ENCODE data around the gene ABCA13. TPM values are rescaled to one million over a fixed set of nuclear protein-coding genes. Genes with fewer than 3 reads are reported as not detected.
A peak's percentile ranks its signal among the peaks of the same experiment; 100 is the strongest.

ABCA13 gene
- total RNA-seq, 6 experiments from 2014 or later: 0.43 to 2.6 (median 0.84) TPM

- no peaks in the 10 kb centered on the region for H3K9me3 ChIP-seq
- intact Hi-C loops (cut with DNase I): no loop called here
- no peak for TF ChIP-seq CTCF (IDR thresholded peaks at IDR 0.05)
- TF ChIP-seq POLR2A (IDR thresholded peaks at IDR 0.05): no peak
- DNase-seq: no peak
- no peaks in the 10 kb centered on the region for H3K27me3 ChIP-seq
- ATAC-seq: no peak
- H3K36me3 ChIP-seq: no peaks in the 10 kb centered on the region
- H3K4me1 ChIP-seq: no peaks in the 10 kb centered on the region
- no peak overlapping the region for H3K27ac ChIP-seq
- no peak overlapping the region for H3K4me3 ChIP-seq
- WGBS (ENCODE audit: insufficient coverage, low coverage, low lambda C conversion rate, missing lambda C conversion rate): 83% methylated on average over 1 of the region's 1 CpG
These were observed 250.1 kb downstream of the ABCA13 start for GRCh38 chr7:48421357-48421756.

GRCh38 chr7:48424731-48425130, 253.5 kb downstream of the ABCA13 start:
- Histone ChIP-seq H3K4me1 (no peaks in the 10 kb centered on the region), H3K27ac (no peak overlapping the region), H3K9me3 (no peaks in the 10 kb centered on the region), H3K27me3 (no peaks in the 10 kb centered on the region), H3K4me3 (no peak overlapping the region), H3K36me3 (no peaks in the 10 kb centered on the region)
- ATAC-seq: peak; percentile 40 to 64 (median 52)
- intact Hi-C loops (cut with DNase I): no loop called here
- WGBS (ENCODE audit: insufficient coverage, low coverage, low lambda C conversion rate, missing lambda C conversion rate): 15% methylated on average over 3 of the region's 3 CpGs
- no peak for DNase-seq
- peak; percentile 23 to 51 (median 43) for TF ChIP-seq CTCF (IDR thresholded peaks at IDR 0.05)
- no peak for TF ChIP-seq POLR2A (IDR thresholded peaks at IDR 0.05)

DNA sequence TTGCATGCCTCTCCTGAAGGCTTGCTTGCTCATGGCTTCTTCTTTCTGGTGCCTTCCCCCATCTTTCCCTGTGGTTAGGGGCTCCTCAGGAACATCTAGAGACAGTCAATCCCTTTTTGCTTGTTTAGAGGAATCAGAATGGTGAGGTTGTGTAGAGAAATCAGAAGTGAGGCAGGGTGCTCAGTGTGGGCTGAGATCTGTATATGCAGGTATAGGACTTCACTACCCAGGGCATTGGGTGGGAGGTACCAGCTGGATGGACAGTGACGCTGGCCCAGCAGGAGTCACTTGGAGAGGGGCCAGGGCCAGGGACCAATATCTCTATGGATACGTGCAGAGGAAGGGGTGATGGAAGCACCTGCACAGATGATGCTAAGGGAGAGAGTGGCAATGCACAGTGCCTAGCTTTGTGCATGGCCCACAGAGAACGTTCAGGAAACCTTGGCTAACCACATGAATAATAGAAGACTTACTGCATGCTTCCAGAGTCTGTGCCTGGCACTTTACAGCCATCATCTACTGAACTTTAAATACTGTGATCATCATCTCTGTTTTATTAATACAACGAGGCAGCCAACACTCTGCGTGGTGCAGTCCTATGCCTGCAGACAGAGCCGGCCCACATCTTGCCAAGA, 255.2 kb downstream of the ABCA13 start:
- H3K27ac ChIP-seq: no peak overlapping the region
- intact Hi-C loops (cut with DNase I): no loop called here
- no peaks in the 10 kb centered on the region for H3K9me3 ChIP-seq
- H3K4me3 ChIP-seq: no peak overlapping the region
- no peak for ATAC-seq
- no peaks in the 10 kb centered on the region for H3K4me1 ChIP-seq
- no peaks in the 10 kb centered on the region for H3K27me3 ChIP-seq
- DNase-seq: no peak
- WGBS (ENCODE audit: insufficient coverage, low coverage, low lambda C conversion rate, missing lambda C conversion rate): 61% methylated on average over 5 of the region's 6 CpGs
- no peaks in the 10 kb centered on the region for H3K36me3 ChIP-seq
- no peak for TF ChIP-seq POLR2A (IDR thresholded peaks at IDR 0.05)
- no peak for TF ChIP-seq CTCF (IDR thresholded peaks at IDR 0.05)

- no peak for TF ChIP-seq CTCF (IDR thresholded peaks at IDR 0.05)
- TF ChIP-seq POLR2A (IDR thresholded peaks at IDR 0.05): no peak
- Histone ChIP-seq H3K27me3 (no peaks in the 10 kb centered on the region), H3K4me3 (no peak overlapping the region), H3K9me3 (no peaks in the 10 kb centered on the region), H3K27ac (no peak overlapping the region), H3K36me3 (no peaks in the 10 kb centered on the region), H3K4me1 (no peaks in the 10 kb centered on the region)
- WGBS (ENCODE audit: insufficient coverage, low coverage, low lambda C conversion rate, missing lambda C conversion rate): 60% methylated on average over 5 of the region's 5 CpGs
- no peak for DNase-seq
- intact Hi-C loops (cut with DNase I): no loop called here
- no peak for ATAC-seq
These were observed 255.8 kb downstream of the ABCA13 start for GRCh38 chr7:48426966-48427555.

Data from right lobe of liver (tissue), 6 donors.